IPS-18c (cell line): ENCODE measurements around the gene TP53TG5.
A peak's percentile ranks its signal among the peaks of the same experiment; 100 is the strongest.

Experiments
- H3K4me3 ChIP-seq: 2 replicates; pipeline ENCODE4 v1.7.0; 2013; ENCODE audit warnings: low read depth, mild to moderate bottlenecking, low read length, moderate library complexity; ENCODE audit not compliant: insufficient read depth
- H3K9me3 ChIP-seq: one replicate; pipeline ENCODE4 v1.6.1; 2013; ENCODE audit warnings: mild to moderate bottlenecking, low read length, moderate library complexity; ENCODE audit not compliant: control insufficient read depth, insufficient read depth

The TP53TG5 gene

GRCh38 chr20:45342855-45343531, 35.1 kb downstream of the TP53TG5 start:
- Histone ChIP-seq H3K4me3 (peak overlapping the region; percentile 34), H3K9me3 (no peaks in the 10 kb centered on the region)

- Histone ChIP-seq H3K9me3 (no peaks in the 10 kb centered on the region), H3K4me3 (peak overlapping the region; percentile 51)
Observed at GRCh38 chr20:45341939-45342854, 35.9 kb downstream of the TP53TG5 start.

DNA sequence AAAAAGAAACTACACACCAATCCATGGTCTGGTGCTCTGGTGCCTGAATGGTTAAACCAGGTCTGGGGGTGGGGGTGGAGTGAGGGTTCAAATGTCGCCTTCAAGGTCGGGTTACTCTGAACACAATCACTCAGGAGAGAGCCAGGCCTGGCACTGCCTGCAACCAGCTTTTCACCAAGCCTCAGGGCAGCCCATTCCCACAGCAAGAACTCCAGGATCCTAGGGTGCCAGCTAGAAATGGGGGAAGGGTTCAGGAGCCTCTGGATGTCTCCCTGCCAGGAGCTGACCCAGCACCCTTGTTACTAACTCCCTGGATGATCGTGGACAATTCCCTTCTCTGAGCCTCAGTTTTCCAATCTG, 36.6 kb downstream of the TP53TG5 start:
- H3K9me3 ChIP-seq = no peaks in the 10 kb centered on the region
- H3K4me3 ChIP-seq = peak overlapping the region; percentile 51

- no peak overlapping the region for H3K4me3 ChIP-seq
- no peaks in the 10 kb centered on the region for H3K9me3 ChIP-seq
Observed at GRCh38 chr20:45340951-45341350, 37.2 kb downstream of the TP53TG5 start.

DNA sequence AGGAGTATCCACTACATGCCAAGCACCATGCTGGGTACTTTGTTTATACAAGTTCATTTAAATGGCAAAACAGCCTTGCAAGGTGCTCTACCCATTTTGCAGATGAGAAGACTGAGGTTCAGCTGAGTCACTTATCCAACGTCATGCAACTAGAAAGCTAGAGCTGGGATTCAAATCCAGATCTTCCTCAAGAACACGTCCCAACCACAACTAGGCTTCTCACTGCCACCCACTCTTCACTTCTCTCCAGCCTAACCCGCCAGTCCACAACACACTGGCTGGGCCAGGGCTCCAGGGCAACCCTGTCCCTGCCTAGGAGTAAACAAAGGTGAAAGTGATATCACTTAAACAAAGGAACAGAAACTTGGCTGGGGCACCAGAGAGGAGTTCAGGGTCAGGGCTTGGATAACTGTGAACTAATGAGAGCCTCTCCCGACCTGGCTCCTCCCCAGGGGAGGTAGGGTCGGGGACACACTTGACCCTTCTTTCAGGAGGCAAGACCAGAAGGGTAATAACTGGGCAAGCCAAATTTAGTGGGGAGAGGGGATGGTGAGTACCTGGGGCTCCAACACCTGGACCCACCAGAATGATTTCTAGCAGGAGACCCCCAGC, 37.8 kb downstream of the TP53TG5 start:
- H3K4me3 ChIP-seq = no peak overlapping the region
- no peaks in the 10 kb centered on the region for H3K9me3 ChIP-seq

GRCh38 chr20:45339799-45340198, 38.3 kb downstream of the TP53TG5 start:
- no peaks in the 10 kb centered on the region for H3K9me3 ChIP-seq
- H3K4me3 ChIP-seq = no peak overlapping the region

DNA sequence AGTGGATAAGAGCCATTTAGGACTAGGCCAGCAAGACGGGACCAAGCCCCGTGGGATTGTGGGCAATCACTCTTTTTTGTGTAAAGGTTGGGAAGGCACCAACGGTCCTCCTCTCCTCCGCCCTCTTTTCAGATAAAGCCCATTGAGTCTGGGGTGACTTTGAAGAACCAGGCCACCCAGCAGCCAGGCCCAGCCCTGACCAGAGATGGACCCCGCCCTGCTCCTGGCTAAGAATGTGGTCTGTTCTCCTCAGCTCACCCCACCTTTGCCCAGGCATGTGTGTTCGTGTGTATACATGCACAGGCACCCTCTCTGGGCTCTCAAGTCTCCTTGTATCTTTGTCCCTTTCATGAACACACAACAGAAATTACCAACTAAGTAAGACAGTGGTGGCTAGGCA, 39.0 kb downstream of the TP53TG5 start:
- peak overlapping the region; percentile 20; the same call in 1 of the 2 replicates for H3K4me3 ChIP-seq
- no peaks in the 10 kb centered on the region for H3K9me3 ChIP-seq

DNA sequence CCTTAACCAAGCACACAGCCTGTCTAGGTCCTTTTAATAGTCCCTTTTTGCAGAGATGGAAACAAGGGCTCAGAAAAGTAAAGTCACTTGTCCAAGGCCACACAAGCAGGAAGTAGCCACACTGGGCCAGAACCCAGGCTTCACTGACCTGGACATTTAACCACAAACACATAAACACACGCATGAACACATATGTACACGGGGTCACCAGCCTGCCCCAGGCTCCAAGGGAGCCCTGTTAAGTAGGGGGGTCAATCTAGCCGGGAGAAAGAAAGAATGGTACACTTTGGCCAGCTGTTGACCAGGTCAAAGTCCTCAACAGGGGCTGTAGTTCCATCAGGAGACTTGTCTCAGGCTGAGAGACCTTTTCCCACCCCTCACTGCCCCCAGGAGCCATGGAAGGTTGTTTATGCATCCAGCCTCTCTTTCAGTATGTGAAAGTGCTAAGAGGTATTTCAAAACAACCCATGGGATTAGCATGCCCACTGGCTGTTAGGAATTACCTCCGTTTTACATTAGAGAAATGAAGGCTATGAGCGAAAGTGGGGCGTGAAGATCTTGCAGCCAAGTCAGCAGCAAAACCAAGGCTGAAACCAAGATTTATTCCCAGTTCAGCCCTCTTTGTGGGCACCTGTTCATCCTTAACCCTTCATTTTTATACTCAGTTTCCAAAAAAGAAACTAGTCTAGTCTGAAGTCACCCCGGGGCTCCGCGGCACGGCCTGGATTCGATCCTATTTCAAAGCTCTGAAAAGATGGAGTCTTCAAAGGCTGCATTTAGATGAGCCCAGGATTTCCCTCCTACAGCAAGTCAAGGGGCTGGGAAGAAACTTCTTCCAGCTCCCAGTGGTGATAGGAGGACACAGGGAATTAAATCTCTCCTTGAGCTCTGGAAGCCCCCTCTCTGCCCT, 39.7 kb downstream of the TP53TG5 start:
- no peaks in the 10 kb centered on the region for H3K9me3 ChIP-seq
- no peak overlapping the region for H3K4me3 ChIP-seq

DNA sequence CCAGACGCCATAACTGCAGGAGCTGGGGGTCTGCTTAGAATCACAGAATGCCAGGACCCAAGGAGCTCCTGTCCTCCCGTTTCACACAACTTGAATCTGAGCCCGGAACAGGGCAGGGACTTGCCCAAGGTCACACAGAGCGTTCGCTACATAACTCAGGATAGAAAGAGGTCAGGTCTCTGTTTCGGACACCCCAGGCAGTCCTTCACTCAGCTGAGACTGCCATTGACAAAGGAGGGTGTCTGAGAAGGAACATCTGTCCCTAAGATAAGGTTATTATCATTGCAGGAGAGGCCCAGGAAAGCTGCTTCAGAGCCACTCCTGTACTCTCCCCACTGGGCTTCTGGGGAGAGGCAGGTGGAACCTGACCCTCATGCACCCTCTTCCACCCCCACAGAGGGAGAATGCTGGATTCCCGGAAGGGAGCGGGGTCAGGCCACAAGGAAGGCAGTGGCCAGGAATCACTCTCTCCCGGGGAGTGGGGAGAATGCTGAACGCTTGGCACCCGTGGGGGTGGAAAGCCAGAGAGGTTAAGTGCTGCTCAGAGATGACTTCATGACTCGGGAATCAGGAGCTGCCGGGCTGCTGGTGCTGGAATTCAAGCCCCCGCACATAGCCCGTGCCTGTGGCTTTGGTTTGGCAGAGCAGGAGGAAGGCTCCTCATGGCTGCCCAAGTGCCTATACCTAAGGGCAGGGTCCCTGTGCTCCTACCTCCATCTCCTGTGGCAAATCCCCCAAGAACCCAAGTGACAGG, 40.6 kb downstream of the TP53TG5 start:
- Histone ChIP-seq H3K4me3 (no peak overlapping the region), H3K9me3 (no peaks in the 10 kb centered on the region)

DNA sequence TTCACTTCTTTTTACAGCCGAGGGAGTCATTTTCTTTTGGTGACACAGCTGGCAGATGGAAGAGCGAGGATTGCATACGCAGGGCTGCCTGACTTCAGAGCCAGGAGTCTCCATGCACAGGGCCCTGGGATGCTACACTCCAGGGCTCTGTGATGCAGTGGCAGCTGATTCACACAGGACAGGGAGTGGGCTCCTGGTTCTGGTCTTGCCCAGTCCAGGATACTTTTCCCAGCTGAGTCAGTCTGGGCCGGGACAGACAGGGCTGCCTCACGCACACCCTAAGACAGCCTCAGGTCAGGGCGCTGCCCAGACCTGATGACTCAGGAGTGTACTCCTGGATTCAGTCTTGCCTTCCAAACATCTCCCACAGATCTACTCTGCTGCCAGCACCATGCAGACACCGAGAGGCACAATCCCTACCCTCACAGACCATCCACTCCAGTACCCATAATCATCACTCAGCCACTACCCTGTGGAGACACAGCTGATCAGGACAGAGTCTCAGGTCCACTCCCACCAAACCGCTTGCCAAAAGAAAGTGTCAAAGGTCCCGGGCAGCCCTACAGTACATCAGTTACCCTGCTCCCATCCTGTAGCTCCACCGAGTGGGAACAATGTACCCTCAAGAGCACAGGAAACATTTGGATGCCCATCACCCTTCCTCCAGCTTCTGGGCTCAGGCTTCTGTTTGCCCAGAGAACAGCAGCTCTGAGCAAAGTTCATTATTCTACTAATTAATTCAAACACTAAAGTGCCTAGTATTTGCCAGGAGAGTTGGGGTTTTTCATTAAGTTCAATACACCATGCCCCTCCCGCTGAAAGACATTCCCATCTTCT, 41.4 kb downstream of the TP53TG5 start:
- H3K9me3 ChIP-seq = no peaks in the 10 kb centered on the region
- H3K4me3 ChIP-seq = no peak overlapping the region

- Histone ChIP-seq H3K9me3 (no peaks in the 10 kb centered on the region), H3K4me3 (no peak overlapping the region)
Observed at GRCh38 chr20:45330476-45330875, 47.6 kb downstream of the TP53TG5 start.

GRCh38 chr20:45329497-45330319, 48.4 kb downstream of the TP53TG5 start:
- no peaks in the 10 kb centered on the region for H3K9me3 ChIP-seq
- no peak overlapping the region for H3K4me3 ChIP-seq

DNA sequence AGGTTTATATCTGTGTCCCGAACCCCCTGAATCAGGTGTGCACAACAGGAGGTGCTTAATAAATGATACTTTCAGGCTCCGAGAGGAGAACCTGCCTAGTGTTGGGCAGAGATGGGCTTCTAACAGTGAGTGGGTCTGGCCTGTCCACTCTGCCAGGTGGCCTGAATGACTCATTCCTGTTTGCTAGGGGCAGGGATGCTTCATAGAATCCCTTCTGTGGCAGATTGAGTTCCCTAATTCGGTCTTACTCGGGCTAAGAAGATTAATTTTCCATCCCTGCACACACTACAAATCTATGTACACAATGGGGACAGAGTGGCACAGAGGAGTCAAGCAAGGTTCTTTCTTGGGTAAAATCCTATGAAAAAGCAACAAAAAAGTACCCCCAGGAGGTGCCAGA, 49.7 kb downstream of the TP53TG5 start:
- no peaks in the 10 kb centered on the region for H3K9me3 ChIP-seq
- H3K4me3 ChIP-seq = no peak overlapping the region

DNA sequence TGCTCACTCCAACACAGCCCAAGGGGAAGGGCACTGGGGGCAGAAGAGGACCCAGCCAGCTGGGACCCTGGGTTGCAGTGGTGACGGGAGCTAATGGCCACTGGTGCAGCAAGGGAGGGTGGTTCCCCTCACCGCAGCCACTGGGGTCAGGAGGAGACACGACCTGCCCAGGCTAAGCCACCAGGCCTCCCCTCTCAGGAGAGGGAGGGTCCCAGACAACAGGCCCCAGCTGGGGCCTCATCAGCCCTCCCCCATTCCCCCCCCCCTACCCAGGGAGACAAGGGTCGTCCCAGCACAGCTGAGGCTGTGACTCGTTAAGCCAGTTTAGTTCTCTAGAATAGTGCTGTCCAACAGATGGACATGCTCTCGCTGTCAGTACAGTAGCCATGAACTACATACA, 52.8 kb downstream of the TP53TG5 start:
- H3K4me3 ChIP-seq = no peak overlapping the region
- H3K9me3 ChIP-seq = no peaks in the 10 kb centered on the region

DNA sequence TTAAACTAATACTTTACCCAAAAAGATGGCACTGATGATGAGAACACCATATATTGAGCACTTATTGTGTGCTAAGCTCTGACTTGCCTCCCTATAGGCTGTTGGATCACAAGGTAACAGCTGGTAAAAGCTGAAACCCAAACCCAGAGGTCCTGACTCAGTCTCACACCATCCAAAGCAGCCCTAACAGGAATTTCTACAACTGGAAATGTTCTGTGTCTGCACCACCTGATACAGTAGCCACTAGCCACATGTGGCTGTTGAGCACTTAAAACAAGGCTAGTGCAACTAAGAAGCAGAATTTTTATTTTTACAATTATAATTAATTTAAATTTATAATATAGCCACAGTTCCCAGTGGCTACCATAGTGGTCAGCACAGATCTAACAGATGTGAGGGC, 54.4 kb downstream of the TP53TG5 start:
- Histone ChIP-seq H3K4me3 (no peak overlapping the region), H3K9me3 (no peaks in the 10 kb centered on the region)
